HepG2 (cell line): ENCODE results near the gene SMIM28. TPM values are rescaled to one million over a fixed set of nuclear protein-coding genes. Genes with fewer than 3 reads are reported as not detected.

ENCODE experiments used
- ADNP ChIP-seq: sonication (generic); formaldehyde crosslinking; IDR thresholded peaks from 2 replicates; pipeline ENCODE4 v1.4.0; 2020; ENCODE audit warnings: missing genetic modification reagents
- ATF2 ChIP-seq: sonication (generic); formaldehyde crosslinking; IDR thresholded peaks from 2 replicates; pipeline ENCODE4 v1.4.0; 2020; ENCODE audit warnings: missing genetic modification reagents
- FUBP1 ChIP-seq: sonication (generic); formaldehyde crosslinking; IDR thresholded peaks from 2 replicates; pipeline ENCODE4 v1.5.1; 2020; ENCODE audit warnings: missing genetic modification reagents, mild to moderate bottlenecking, borderline replicate concordance
- KLF16 ChIP-seq, 2 experiments: sonication (generic) in 1 of 2; formaldehyde crosslinking in 1 of 2; IDR thresholded peaks; 2 replicates each; pipeline versions ENCODE4 v1.6.1 to v1.8.0; 2016 to 2023; ENCODE audit warnings: missing genetic modification reagents in 2 of 2, missing compliant biosample characterization in 1 of 2
- NBN ChIP-seq: fragments of 450-650 bp; conservative IDR thresholded peaks from 2 replicates; pipeline ENCODE4 v1.6.1; 2017
- NR0B2 ChIP-seq: sonication (generic); formaldehyde crosslinking; IDR thresholded peaks from 2 replicates; pipeline ENCODE4 v1.4.0; 2020; ENCODE audit warnings: mild to moderate bottlenecking, missing genetic modification reagents
- SIN3A ChIP-seq: IDR thresholded peaks from 2 replicates; pipeline ENCODE4 v1.6.1; 2011; ENCODE audit warnings: low read depth, mild to moderate bottlenecking, control low read depth, low read length, borderline replicate concordance
- SIN3B ChIP-seq: fragments of 150-350 bp; IDR thresholded peaks from 2 replicates; pipeline ENCODE4 v1.6.1; 2014; ENCODE audit warnings: low read length
- SOX6 ChIP-seq, 2 experiments: fragments of 450-650 bp in 1 of 2; sonication (generic) in 1 of 2; formaldehyde crosslinking in 1 of 2; IDR thresholded peaks; 2 replicates each; pipeline versions ENCODE4 v1.4.0 to v1.6.1; 2017 to 2020; ENCODE audit warnings: antibody characterized with exemption in 1 of 2, mild to moderate bottlenecking in 1 of 2, missing genetic modification reagents in 1 of 2
- ZMYM3 ChIP-seq: sonication (generic); formaldehyde crosslinking; IDR thresholded peaks from 2 replicates; pipeline ENCODE4 v1.5.1; 2020; ENCODE audit warnings: mild to moderate bottlenecking, missing genetic modification reagents
- ZNF20 ChIP-seq: sonication (generic); formaldehyde crosslinking; IDR thresholded peaks from 2 replicates; pipeline ENCODE4 v1.4.0; 2020; ENCODE audit warnings: mild to moderate bottlenecking, moderate library complexity, missing genetic modification reagents
- ZNF225 ChIP-seq: sonication (generic); formaldehyde crosslinking; IDR thresholded peaks from 2 replicates; pipeline ENCODE4 v1.4.0; 2020; ENCODE audit warnings: mild to moderate bottlenecking, missing genetic modification reagents
- ZNF276 ChIP-seq: sonication (generic); formaldehyde crosslinking; IDR thresholded peaks from 2 replicates; pipeline ENCODE4 v1.4.0; 2020; ENCODE audit warnings: mild to moderate bottlenecking, low read depth, missing genetic modification reagents
- ZNF282 ChIP-seq: fragments of 450-650 bp; IDR thresholded peaks from 2 replicates; pipeline ENCODE4 v1.6.1; 2018; ENCODE audit not compliant: partially characterized antibody
- ZNF317 ChIP-seq: sonication (generic); formaldehyde crosslinking; IDR thresholded peaks from 2 replicates; pipeline ENCODE4 v1.5.0; 2020; ENCODE audit warnings: mild to moderate bottlenecking, missing genetic modification reagents
- ZNF776 ChIP-seq: sonication (generic); formaldehyde crosslinking; IDR thresholded peaks from 2 replicates; pipeline ENCODE4 v1.4.0; 2020; ENCODE audit warnings: mild to moderate bottlenecking, missing genetic modification reagents
- ZNF781 ChIP-seq: sonication (generic); formaldehyde crosslinking; IDR thresholded peaks from 2 replicates; pipeline ENCODE4 v1.5.1; 2020; ENCODE audit warnings: borderline replicate concordance, mild to moderate bottlenecking, missing genetic modification reagents; ENCODE audit errors: not compliant biosample characterization
- ZNF841 ChIP-seq: sonication (generic); formaldehyde crosslinking; IDR thresholded peaks from 2 replicates; pipeline ENCODE4 v1.8.1; 2023; ENCODE audit warnings: missing genetic modification reagents, borderline replicate concordance
- ZSCAN5A ChIP-seq: sonication (generic); formaldehyde crosslinking; IDR thresholded peaks from 2 replicates; pipeline ENCODE4 v1.8.0; 2022; ENCODE audit warnings: mild to moderate bottlenecking, missing genetic modification reagents, borderline replicate concordance
- ZSCAN9 ChIP-seq: IDR thresholded peaks from 2 replicates; pipeline ENCODE4 v1.6.1; 2016; ENCODE audit warnings: borderline replicate concordance
- polyA plus RNA-seq, 8 experiments: library from polyadenylated mRNA; depleted of rRNA in 3 of 8; stranded (reverse) in 7 of 8; unstranded in 1 of 8; fragments of >200 nt; fragmentation: Illumina TruSeq in 4 of 8; extraction: Trizol in 4 of 8; gene quantifications; 2 replicates each; pipeline versions ENCODE4 v1.2.1 to v1.2.3, GENCODE V29; 2011 to 2016; ENCODE audit warnings: low read depth in 4 of 8, missing spikeins in 1 of 8, mixed read lengths in 1 of 8; ENCODE audit not compliant: insufficient read depth in 1 of 8
- total RNA-seq, 5 experiments: library from RNA; depleted of rRNA; stranded (reverse); fragments of >200 nt; fragmentation: Illumina TruSeq; extraction: Trizol; gene quantifications; 2 replicates each; pipeline ENCODE4 v1.2.3, GENCODE V29; 2016; ENCODE audit warnings: low read depth in 1 of 5

Gene SMIM28
- total and polyA plus RNA-seq, 2 of the 13 experiments (the other 11 are each of a cell fraction or from before 2014, with no cell fraction given): not detected

- TF ChIP-seq ZNF20 (CRISPR knock-in tag): no peak
- TF ChIP-seq ZNF225 (CRISPR knock-in tag): no peak
- peak in 1 of 2 experiments; percentile 87; a peak in 2 of 4 replicates for TF ChIP-seq KLF16 (CRISPR knock-in tag; IDR thresholded peaks at IDR 0.05)
- TF ChIP-seq ZNF841 (CRISPR knock-in tag): peak; percentile 55; the same call in 1 of the 2 replicates
- peak; percentile 94; the same call in 1 of the 2 replicates for TF ChIP-seq ZSCAN5A (CRISPR knock-in tag)
- no peak; the same call in 1 of the 2 replicates for TF ChIP-seq ZNF776 (CRISPR knock-in tag)
- peak; percentile 31; the same call in 1 of the 2 replicates for TF ChIP-seq ZMYM3 (CRISPR knock-in tag)
- TF ChIP-seq NBN: no peak
- peak; percentile 18; the same call in 1 of the 2 replicates for TF ChIP-seq FUBP1 (CRISPR knock-in tag)
- no peak for TF ChIP-seq ZNF276 (CRISPR knock-in tag)
- TF ChIP-seq ZNF282: no peak
- no peak for TF ChIP-seq ZNF781 (CRISPR knock-in tag)
- no peak; the same call in 1 of the 2 replicates for TF ChIP-seq SIN3B
- no peak; the same call in none of the 2 replicates for TF ChIP-seq NR0B2 (CRISPR knock-in tag)
- TF ChIP-seq SOX6 (IDR thresholded peaks at IDR 0.05): no peak
- peak; percentile 96 for TF ChIP-seq SOX6 (CRISPR knock-in tag; IDR thresholded peaks at IDR 0.05)
- peak; percentile 48; the same call in 1 of the 2 replicates for TF ChIP-seq ADNP (CRISPR knock-in tag)
- peak; percentile 67; the same call in 1 of the 2 replicates for TF ChIP-seq SIN3A
- TF ChIP-seq ATF2 (CRISPR knock-in tag): peak; percentile 57; the same call in 1 of the 2 replicates
- peak; percentile 86; the same call in 1 of the 2 replicates for TF ChIP-seq ZSCAN9
- no peak for TF ChIP-seq ZNF317 (CRISPR knock-in tag)
Observed at GRCh38 chr6:138403801-138404665, 26.3 kb downstream of the SMIM28 start, which contains the start of gene HEBP2 (continued).
